Measurements from ENCODE around the gene PKMYT1. TPM values are rescaled to one million over a fixed set of nuclear protein-coding genes. Genes with fewer than 3 reads are reported as not detected.

The PKMYT1 gene
- total and polyA plus RNA-seq, 12 donors = 0.34 to 4.2 (median 0.71) TPM; not detected in 1

- intact Hi-C loops (cut with DNase I) = loop anchor here in 3 of 10 donors (5.0 to 10.0 kb wide), 3 partner anchors 53 to 90 kb away; partner anchors contain the start of genes PKMYT1 (in 1 of the 3) and ZG16B (in 1 of the 3)
- H3K9me3 ChIP-seq = no peaks in the 10 kb centered on the region
- 73 to 79% methylated on average over 39 to 42 of the region's 42 CpGs for WGBS, 2 donors
- peaks cover 0 to 52% (median 6%) of the 10 kb centered on the region in 9 donors for H3K36me3 ChIP-seq
- no peak overlapping the region for H3K4me3 ChIP-seq
- no peak overlapping the region for H3K27ac ChIP-seq
- peaks cover 0 to 11% (median 9%) of the 10 kb centered on the region in 9 donors for H3K4me1 ChIP-seq
- ATAC-seq (peak in 2 of 8 donors; percentile 7 to 24), DNase-seq (no peak)
- no peaks in the 10 kb centered on the region for H3K27me3 ChIP-seq
- no peak for TF ChIP-seq CTCF (IDR thresholded peaks at IDR 0.05)
These were observed 55.1 kb downstream of the PKMYT1 start for GRCh38 chr16:2924901-2925755.

GRCh38 chr16:2923481-2923880, 56.8 kb downstream of the PKMYT1 start:
- ATAC-seq (no peak), DNase-seq (no peak)
- Histone ChIP-seq H3K4me3 (no peak overlapping the region), H3K36me3 (peaks cover 0 to 44% (median 6%) of the 10 kb centered on the region in 9 donors), H3K4me1 (peaks cover 0 to 23% (median 15%) of the 10 kb centered on the region in 9 donors), H3K27ac (no peak overlapping the region), H3K9me3 (no peaks in the 10 kb centered on the region), H3K27me3 (no peaks in the 10 kb centered on the region)
- WGBS, 2 donors = 97 to 98% methylated on average over 14 of the region's 14 CpGs
- intact Hi-C loops (cut with DNase I) = loop anchor here in 1 of 10 donors (10.0 kb wide), 1 partner anchor 89 kb away; the partner anchor contains the start of gene ZG16B
- no peak for TF ChIP-seq CTCF (IDR thresholded peaks at IDR 0.05)

Other genes with a start within 250 kb of the PKMYT1 start
- gene SRRM2, start 227.8 kb downstream of the PKMYT1 start, total RNA-seq = 100 to 1,000 TPM; 228 to 392 (median 261) TPM
- gene SRRM2, start 227.8 kb downstream of the PKMYT1 start, polyA plus RNA-seq = 1,000 to 10,000 TPM in 1 of 2 donors, 100 to 1,000 TPM in 1; 182 to 1,328 TPM
- 100 to 1,000 TPM; 248 to 373 (median 323) TPM for gene ELOB, start 203.2 kb downstream of the PKMYT1 start, total RNA-seq
- gene ELOB, start 203.2 kb downstream of the PKMYT1 start, polyA plus RNA-seq = 1,000 to 10,000 TPM in 1 of 2 donors, 100 to 1,000 TPM in 1; 511 to 1,196 TPM
- under 1 TPM in 1 of 10 donors, not detected in 9; 0.60 TPM for gene PRSS33, start 192.9 kb downstream of the PKMYT1 start, total RNA-seq
- gene PRSS33, start 192.9 kb downstream of the PKMYT1 start, polyA plus RNA-seq = not detected
- not detected for gene PRSS41, start 182.0 kb downstream of the PKMYT1 start, total RNA-seq
- gene PRSS41, start 182.0 kb downstream of the PKMYT1 start, polyA plus RNA-seq = not detected
- gene PRSS21, start 163.2 kb downstream of the PKMYT1 start, total RNA-seq = under 1 TPM in 1 of 10 donors, not detected in 9; 0.20 TPM
- not detected for gene PRSS21, start 163.2 kb downstream of the PKMYT1 start, polyA plus RNA-seq
- gene ZG16B, start 150.1 kb downstream of the PKMYT1 start, total RNA-seq = under 1 TPM in 2 of 10 donors, not detected in 8; 0.44 to 0.88 TPM
- gene ZG16B, start 150.1 kb downstream of the PKMYT1 start, polyA plus RNA-seq = under 1 TPM in 1 of 2 donors, not detected in 1; 0.07 TPM
- under 1 TPM in 1 of 10 donors, not detected in 9; 0.21 TPM for gene PRSS22, start 122.3 kb downstream of the PKMYT1 start, total RNA-seq
- gene PRSS22, start 122.3 kb downstream of the PKMYT1 start, polyA plus RNA-seq = not detected
- gene FLYWCH2, start 97.2 kb downstream of the PKMYT1 start, total RNA-seq = 10 to 100 TPM; 18.1 to 28.9 (median 21.9) TPM
- gene FLYWCH2, start 97.2 kb downstream of the PKMYT1 start, polyA plus RNA-seq = 10 to 100 TPM; 36.8 to 65.7 TPM
- 10 to 100 TPM; 27.1 to 42.3 (median 32.8) TPM for gene FLYWCH1, start 68.5 kb downstream of the PKMYT1 start, total RNA-seq
- 10 to 100 TPM; 22.1 to 41.0 TPM for gene FLYWCH1, start 68.5 kb downstream of the PKMYT1 start, polyA plus RNA-seq
- gene KREMEN2, start 16.2 kb downstream of the PKMYT1 start, total RNA-seq = not detected
- not detected for gene KREMEN2, start 16.2 kb downstream of the PKMYT1 start, polyA plus RNA-seq
- gene PAQR4, start 11.1 kb downstream of the PKMYT1 start, total RNA-seq = 10 to 100 TPM in 1 of 10 donors, 1 to 10 TPM in 9; 3.7 to 13.8 (median 6.5) TPM
- gene PAQR4, start 11.1 kb downstream of the PKMYT1 start, polyA plus RNA-seq = 10 to 100 TPM in 1 of 2 donors, 1 to 10 TPM in 1; 8.2 to 17.9 TPM
- 1 to 10 TPM in 3 of 10 donors, under 1 TPM in 7; 0.19 to 1.5 (median 0.79) TPM for gene CLDN9, start 32.5 kb upstream of the PKMYT1 start, total RNA-seq
- 1 to 10 TPM; 1.0 to 3.2 TPM for gene CLDN9, start 32.5 kb upstream of the PKMYT1 start, polyA plus RNA-seq
- under 1 TPM in 1 of 10 donors, not detected in 9; 0.28 TPM for gene CLDN6, start 37.7 kb upstream of the PKMYT1 start, total RNA-seq
- under 1 TPM in 1 of 2 donors, not detected in 1; 0.03 TPM for gene CLDN6, start 37.7 kb upstream of the PKMYT1 start, polyA plus RNA-seq
- gene TNFRSF12A, start 39.9 kb upstream of the PKMYT1 start, total RNA-seq = 100 to 1,000 TPM in 4 of 10 donors, 10 to 100 TPM in 6; 28.0 to 319 (median 92.3) TPM
- 100 to 1,000 TPM; 215 to 740 TPM for gene TNFRSF12A, start 39.9 kb upstream of the PKMYT1 start, polyA plus RNA-seq
- gene HCFC1R1, start 43.5 kb upstream of the PKMYT1 start, total RNA-seq = 10 to 100 TPM; 41.8 to 62.8 (median 55.8) TPM
- 100 to 1,000 TPM in 1 of 2 donors, 10 to 100 TPM in 1; 71.8 to 370 TPM for gene HCFC1R1, start 43.5 kb upstream of the PKMYT1 start, polyA plus RNA-seq
- 10 to 100 TPM in 7 of 10 donors, 1 to 10 TPM in 3; 7.0 to 12.5 (median 10.4) TPM for gene THOC6, start 43.6 kb upstream of the PKMYT1 start, total RNA-seq
- gene THOC6, start 43.6 kb upstream of the PKMYT1 start, polyA plus RNA-seq = 10 to 100 TPM; 22.5 to 40.3 TPM
- gene BICDL2, start 56.5 kb upstream of the PKMYT1 start, total RNA-seq = not detected
- gene BICDL2, start 56.5 kb upstream of the PKMYT1 start, polyA plus RNA-seq = under 1 TPM in 1 of 2 donors, not detected in 1; 0.04 TPM
- gene MMP25, start 66.1 kb upstream of the PKMYT1 start, total RNA-seq = 1 to 10 TPM in 5 of 10 donors, under 1 TPM in 5; 0.26 to 3.9 (median 1.2) TPM
- gene MMP25, start 66.1 kb upstream of the PKMYT1 start, polyA plus RNA-seq = under 1 TPM; 0.30 to 0.95 TPM
- 100 to 1,000 TPM in 1 of 10 donors, 10 to 100 TPM in 9; 23.4 to 204 (median 45.4) TPM for gene IL32, start 85.2 kb upstream of the PKMYT1 start, total RNA-seq
- gene IL32, start 85.2 kb upstream of the PKMYT1 start, polyA plus RNA-seq = 100 to 1,000 TPM in 1 of 2 donors, 10 to 100 TPM in 1; 80.6 to 116 TPM
- gene ZSCAN10, start 118.8 kb upstream of the PKMYT1 start, total RNA-seq = not detected
- under 1 TPM; 0.01 to 0.07 TPM for gene ZSCAN10, start 118.8 kb upstream of the PKMYT1 start, polyA plus RNA-seq
- 1 to 10 TPM; 5.8 to 9.0 (median 7.6) TPM for gene ZNF205, start 132.1 kb upstream of the PKMYT1 start, total RNA-seq
- 10 to 100 TPM; 13.8 to 26.9 TPM for gene ZNF205, start 132.1 kb upstream of the PKMYT1 start, polyA plus RNA-seq
- gene ZNF213, start 154.6 kb upstream of the PKMYT1 start, total RNA-seq = 1 to 10 TPM; 5.9 to 9.2 (median 7.7) TPM
- gene ZNF213, start 154.6 kb upstream of the PKMYT1 start, polyA plus RNA-seq = 10 to 100 TPM in 1 of 2 donors, 1 to 10 TPM in 1; 6.9 to 10.1 TPM
- not detected for gene OR1F1, start 207.8 kb upstream of the PKMYT1 start, total RNA-seq
- not detected for gene OR1F1, start 207.8 kb upstream of the PKMYT1 start, polyA plus RNA-seq

Measured in heart right ventricle (tissue), 16 donors.